NOMO-1 (cell line): ENCODE measurements around the gene MSRB3.

ENCODE experiments used
- DNase-seq, 2 experiments: peaks; one replicate each; lab custom pipeline; 2025; ENCODE audit not compliant: unreplicated experiment in 2 of 2; lab: John Stamatoyannopoulos, UW

The MSRB3 gene

GRCh38 chr12:65492998-65493912, 214.8 kb downstream of the MSRB3 start:
- no peak for DNase-seq

GRCh38 chr12:65493913-65494245, 215.4 kb downstream of the MSRB3 start:
- DNase-seq: no peak

- no peak for DNase-seq
These were observed 216.1 kb downstream of the MSRB3 start for GRCh38 chr12:65494537-65494936.

- DNase-seq: no peak
These were observed 216.8 kb downstream of the MSRB3 start for GRCh38 chr12:65495233-65495632.

GRCh38 chr12:65496617-65497016, 218.1 kb downstream of the MSRB3 start:
- no peak for DNase-seq

- no peak for DNase-seq
These were observed 219.2 kb downstream of the MSRB3 start for GRCh38 chr12:65497660-65498059.

GRCh38 chr12:65499167-65499566, 220.7 kb downstream of the MSRB3 start:
- no peak for DNase-seq

- DNase-seq: no peak
These were observed 221.8 kb downstream of the MSRB3 start for GRCh38 chr12:65500091-65500900.

- no peak for DNase-seq
These were observed 222.7 kb downstream of the MSRB3 start for GRCh38 chr12:65501093-65501621.

- DNase-seq: no peak
These were observed 223.5 kb downstream of the MSRB3 start for GRCh38 chr12:65501935-65502334.

GRCh38 chr12:65504417-65504816, 225.9 kb downstream of the MSRB3 start:
- DNase-seq: no peak

GRCh38 chr12:65505386-65506121, 227.1 kb downstream of the MSRB3 start:
- DNase-seq: no peak

- no peak for DNase-seq
These were observed 230.0 kb downstream of the MSRB3 start for GRCh38 chr12:65508276-65509035.

GRCh38 chr12:65510007-65510406, 231.5 kb downstream of the MSRB3 start:
- DNase-seq: no peak

GRCh38 chr12:65510584-65511050, 232.1 kb downstream of the MSRB3 start:
- DNase-seq: no peak

GRCh38 chr12:65511134-65511834, 232.8 kb downstream of the MSRB3 start:
- DNase-seq: no peak

GRCh38 chr12:65511912-65512311, 233.4 kb downstream of the MSRB3 start:
- DNase-seq: no peak
